ENCODE results near the gene SLC25A33. TPM values are rescaled to one million over a fixed set of nuclear protein-coding genes. Genes with fewer than 3 reads are reported as not detected.

SLC25A33 gene
- total and polyA plus RNA-seq, 2 donors = 2.8 to 3.7 TPM

DNA sequence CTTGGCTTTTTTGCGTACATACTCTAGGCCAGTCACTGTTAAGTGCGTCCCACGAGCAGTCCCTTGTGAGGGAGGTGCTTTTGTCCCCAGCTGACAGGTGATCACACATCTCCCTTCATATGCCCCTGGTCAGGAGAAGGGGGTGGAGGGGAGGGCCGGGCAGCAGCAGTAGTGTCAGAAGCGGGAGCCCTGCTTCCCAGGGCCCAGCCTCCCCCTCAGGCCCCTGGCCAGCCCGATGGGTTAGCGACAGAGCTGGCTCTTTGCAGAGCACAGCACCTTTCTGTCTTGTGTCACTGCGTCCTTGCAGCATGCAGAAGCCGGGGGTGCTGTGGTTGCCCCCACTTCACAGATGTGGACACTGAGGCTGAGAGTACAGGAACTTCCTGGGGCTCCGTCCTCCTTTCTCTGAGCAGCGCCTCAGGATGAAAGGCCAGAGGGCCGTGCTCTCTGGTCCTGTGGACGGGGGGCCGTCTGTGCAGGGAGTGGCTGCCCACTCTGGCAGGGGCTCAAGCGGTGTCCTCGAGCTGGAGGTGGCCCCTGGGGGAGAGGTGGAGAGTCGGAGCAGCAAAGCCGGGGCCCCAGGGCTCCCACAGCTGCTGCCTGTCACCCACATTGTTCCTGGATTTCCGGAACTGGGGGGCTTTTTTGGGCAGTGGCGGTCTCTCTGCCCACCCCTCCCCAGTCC is 55.3 kb downstream of the SLC25A33 start:
- no peak overlapping the region for H3K4me3 ChIP-seq (ENCODE audit: low read depth, low read length)
- DNase-seq (ENCODE audit: extremely low spot score) = no peak
- WGBS = 93% methylated on average over 20 of the region's 20 CpGs

DNA sequence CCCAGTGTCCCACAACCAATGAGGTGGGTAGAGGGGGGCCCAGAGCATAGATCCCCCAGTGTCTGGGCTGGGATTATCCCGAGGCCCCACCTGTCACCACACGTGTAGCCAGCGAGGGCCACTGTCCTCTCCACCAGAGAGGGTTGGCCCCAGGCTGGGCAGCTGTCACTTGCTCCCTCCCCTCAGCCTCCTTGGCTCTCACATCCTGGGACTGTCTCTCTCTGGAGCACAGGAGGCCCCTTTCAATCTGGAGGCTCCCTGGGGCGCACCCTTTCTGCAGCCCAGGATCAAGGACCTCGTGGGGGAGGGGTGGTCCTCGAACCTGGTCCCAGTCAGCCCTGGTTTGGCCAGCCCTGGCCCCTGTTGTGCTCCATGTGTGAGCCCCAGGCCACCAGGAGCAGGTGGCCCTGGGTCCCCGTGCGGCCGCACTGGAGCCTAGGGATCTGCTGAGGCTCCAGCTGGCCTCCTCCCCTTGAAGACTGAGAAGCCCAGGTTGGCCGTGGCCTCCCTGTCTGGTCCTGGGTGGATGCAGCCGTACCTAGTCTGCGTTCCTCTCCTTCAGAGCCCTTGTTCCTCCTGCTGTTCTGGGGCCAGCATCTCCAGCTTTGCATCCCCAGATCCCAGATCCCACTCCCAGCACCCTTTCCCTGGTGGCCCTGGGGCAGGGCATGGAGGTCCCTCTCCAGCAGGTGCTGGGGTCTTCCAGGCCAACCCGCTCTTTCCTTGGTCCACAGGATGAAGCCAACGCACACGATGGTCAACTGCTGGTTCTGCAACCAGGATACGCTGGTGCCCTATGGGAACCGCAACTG is 56.1 kb downstream of the SLC25A33 start:
- Histone ChIP-seq H3K4me1 (ENCODE audit: insufficient read depth) (no peaks in the 10 kb centered on the region), H3K27ac (ENCODE audit: low read depth) (no peak overlapping the region), H3K36me3 (ENCODE audit: insufficient read depth) (no peaks in the 10 kb centered on the region), H3K4me3 (ENCODE audit: low read depth, low read length) (no peak overlapping the region)
- 88% methylated on average over 17 of the region's 17 CpGs for WGBS
- no peak for DNase-seq (ENCODE audit: extremely low spot score)

More for the DNA sequence above, 55.3 kb downstream of the SLC25A33 start:
- Histone ChIP-seq H3K36me3 (ENCODE audit: insufficient read depth) (no peaks in the 10 kb centered on the region), H3K27ac (ENCODE audit: low read depth) (no peak overlapping the region), H3K4me1 (ENCODE audit: insufficient read depth) (no peaks in the 10 kb centered on the region)

DNA sequence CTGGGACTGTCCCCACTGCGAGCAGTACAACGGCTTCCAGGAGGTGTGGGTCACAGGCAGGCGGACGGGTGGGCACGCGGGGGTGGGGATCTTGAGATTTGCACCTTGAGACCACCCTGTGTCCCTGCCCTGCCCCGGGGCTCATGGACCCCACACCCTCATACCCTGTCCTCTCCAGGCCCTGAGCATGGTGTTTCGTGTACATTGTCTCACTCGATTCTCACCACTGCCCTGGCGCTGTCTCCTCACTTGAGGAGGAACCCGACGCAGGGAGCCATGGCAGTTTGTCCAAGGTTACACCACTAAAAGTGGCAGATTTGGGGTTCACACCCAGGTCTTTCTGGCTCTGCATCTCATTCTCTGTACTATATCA is 56.7 kb downstream of the SLC25A33 start:
- WGBS = 89% methylated on average over 12 of the region's 12 CpGs
- Histone ChIP-seq H3K4me3 (ENCODE audit: low read depth, low read length) (no peak overlapping the region), H3K36me3 (ENCODE audit: insufficient read depth) (no peaks in the 10 kb centered on the region), H3K4me1 (ENCODE audit: insufficient read depth) (no peaks in the 10 kb centered on the region), H3K27ac (ENCODE audit: low read depth) (no peak overlapping the region)
- DNase-seq (ENCODE audit: extremely low spot score) = no peak

DNA sequence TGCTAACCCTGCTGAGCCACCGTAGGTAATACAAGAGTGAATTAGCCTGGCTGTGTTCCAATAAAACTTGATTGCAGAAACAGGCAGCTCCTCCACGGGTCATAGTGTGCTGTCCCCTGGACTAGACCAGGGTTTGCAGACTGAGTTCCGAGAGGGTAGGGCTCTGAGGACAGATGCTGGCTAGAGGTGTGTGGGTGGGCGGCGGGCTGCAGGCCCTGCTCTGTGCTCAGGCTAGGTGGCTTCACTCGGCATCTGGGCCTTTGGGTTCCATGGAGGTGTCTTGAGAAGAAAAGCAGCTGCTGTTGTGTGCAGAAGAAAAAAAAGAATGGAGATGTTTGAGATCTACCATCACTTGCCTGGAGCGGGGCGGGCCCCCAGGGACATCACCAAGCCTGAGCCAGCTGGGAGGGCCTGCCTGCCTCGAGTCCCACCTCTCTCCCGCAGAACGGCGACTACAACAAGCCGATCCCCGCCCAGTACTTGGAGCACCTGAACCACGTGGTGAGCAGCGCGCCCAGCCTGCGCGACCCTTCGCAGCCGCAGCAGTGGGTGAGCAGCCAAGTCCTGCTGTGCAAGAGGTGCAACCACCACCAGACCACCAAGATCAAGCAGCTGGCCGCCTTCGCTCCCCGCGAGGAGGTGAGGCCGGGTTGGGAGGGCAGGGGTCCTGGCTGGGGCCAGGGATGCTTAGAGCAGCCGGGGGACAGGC is 57.3 kb downstream of the SLC25A33 start:
- WGBS = 68% methylated on average over 27 of the region's 27 CpGs
- Histone ChIP-seq H3K27ac (ENCODE audit: low read depth) (no peak overlapping the region), H3K4me1 (ENCODE audit: insufficient read depth) (no peaks in the 10 kb centered on the region), H3K4me3 (ENCODE audit: low read depth, low read length) (no peak overlapping the region), H3K36me3 (ENCODE audit: insufficient read depth) (no peaks in the 10 kb centered on the region)
- DNase-seq (ENCODE audit: extremely low spot score) = no peak

DNA sequence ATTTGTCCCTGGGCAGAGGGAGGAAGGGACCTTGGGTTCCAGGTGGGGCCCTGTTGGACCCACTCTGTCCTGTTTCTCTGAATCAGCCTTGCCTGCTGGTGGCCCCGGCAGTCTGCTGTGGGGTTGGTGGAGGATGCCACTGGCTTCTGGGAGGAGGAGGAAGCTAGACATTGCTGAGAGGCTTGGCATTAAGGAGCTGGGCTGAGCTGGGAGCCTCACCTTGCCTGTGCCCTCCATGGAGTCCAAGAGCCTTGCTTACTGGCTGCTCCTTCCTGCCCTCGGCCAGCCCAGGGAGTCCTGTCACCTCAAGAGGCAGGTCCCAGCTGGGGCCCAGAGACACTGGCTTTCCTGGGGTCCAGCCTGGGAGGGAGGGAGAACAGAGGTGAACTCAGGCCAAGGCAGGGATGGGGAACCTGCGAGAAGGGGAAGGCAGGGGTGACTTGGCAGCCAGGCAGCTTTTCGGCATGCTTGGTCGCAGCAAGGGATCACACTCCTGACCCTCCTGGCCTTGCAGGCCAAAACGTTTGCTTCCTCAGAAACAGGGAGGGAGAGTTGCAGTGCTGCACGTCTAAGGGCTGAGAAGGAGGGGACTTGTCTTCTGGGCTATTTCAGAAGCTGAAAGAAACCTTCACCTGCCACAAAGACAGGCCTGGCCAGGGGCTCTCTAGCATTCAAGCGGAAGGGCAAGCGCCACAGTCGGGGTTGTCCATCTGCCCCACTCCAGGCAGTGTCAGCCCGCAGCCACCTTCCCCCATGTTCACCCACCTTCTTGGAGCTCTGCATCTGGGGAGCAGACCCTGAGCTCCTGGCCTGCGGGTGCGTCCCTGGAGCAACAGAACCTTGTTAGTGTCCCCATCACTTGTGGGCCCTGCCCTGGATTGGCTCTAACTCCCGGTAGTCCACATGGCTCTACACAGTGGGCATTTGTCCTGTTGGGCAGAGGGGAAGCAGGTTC is 58.4 kb downstream of the SLC25A33 start:
- Histone ChIP-seq H3K4me1 (ENCODE audit: insufficient read depth) (no peaks in the 10 kb centered on the region), H3K4me3 (ENCODE audit: low read depth, low read length) (no peak overlapping the region), H3K27ac (ENCODE audit: low read depth) (no peak overlapping the region), H3K36me3 (ENCODE audit: insufficient read depth) (no peaks in the 10 kb centered on the region)
- DNase-seq (ENCODE audit: extremely low spot score) = no peak
- 89% methylated on average over 14 of the region's 14 CpGs for WGBS

DNA sequence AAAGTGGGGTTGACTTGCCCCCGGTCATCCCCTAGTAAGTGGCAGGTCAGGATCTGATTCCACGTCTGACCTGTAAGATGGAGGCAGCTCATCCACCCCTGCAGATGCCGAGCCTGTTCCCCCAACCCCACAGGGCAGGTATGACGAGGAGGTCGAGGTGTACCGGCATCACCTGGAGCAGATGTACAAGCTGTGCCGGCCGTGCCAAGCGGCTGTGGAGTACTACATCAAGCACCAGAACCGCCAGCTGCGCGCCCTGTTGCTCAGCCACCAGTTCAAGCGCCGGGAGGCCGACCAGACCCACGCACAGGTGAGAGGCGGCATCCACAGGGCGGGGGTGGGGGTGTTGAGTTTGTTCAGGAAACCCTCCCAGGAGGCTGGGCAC is 59.0 kb downstream of the SLC25A33 start:
- no peak overlapping the region for H3K4me3 ChIP-seq (ENCODE audit: low read depth, low read length)
- H3K27ac ChIP-seq (ENCODE audit: low read depth) = no peak overlapping the region
- no peaks in the 10 kb centered on the region for H3K4me1 ChIP-seq (ENCODE audit: insufficient read depth)
- no peak for DNase-seq (ENCODE audit: extremely low spot score)
- no peaks in the 10 kb centered on the region for H3K36me3 ChIP-seq (ENCODE audit: insufficient read depth)
- 92% methylated on average over 18 of the region's 18 CpGs for WGBS

DNA sequence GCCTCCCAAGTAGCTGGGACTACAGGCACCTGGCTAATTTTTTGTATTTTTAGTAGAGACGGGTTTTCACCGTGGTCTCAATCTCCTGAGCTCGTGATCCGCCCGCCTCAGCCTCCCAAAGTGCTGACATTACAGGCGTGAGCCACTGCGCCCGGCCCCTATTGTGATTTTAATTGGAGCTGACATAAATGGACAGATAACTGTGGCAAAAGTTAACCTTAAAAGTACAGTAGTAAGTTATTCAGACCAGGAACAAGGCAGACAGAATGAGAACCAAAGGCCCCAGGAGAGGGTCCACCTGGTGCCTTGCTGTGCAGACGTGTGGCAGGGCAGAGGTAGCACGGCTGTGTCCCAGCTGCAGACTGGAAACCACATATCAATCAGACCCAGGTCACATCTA is 60.5 kb downstream of the SLC25A33 start:
- Histone ChIP-seq H3K4me3 (ENCODE audit: low read depth, low read length) (no peak overlapping the region), H3K4me1 (ENCODE audit: insufficient read depth) (no peaks in the 10 kb centered on the region), H3K27ac (ENCODE audit: low read depth) (no peak overlapping the region), H3K36me3 (ENCODE audit: insufficient read depth) (no peaks in the 10 kb centered on the region)
- 95% methylated on average over 10 of the region's 10 CpGs for WGBS
- DNase-seq (ENCODE audit: extremely low spot score) = no peak

DNA sequence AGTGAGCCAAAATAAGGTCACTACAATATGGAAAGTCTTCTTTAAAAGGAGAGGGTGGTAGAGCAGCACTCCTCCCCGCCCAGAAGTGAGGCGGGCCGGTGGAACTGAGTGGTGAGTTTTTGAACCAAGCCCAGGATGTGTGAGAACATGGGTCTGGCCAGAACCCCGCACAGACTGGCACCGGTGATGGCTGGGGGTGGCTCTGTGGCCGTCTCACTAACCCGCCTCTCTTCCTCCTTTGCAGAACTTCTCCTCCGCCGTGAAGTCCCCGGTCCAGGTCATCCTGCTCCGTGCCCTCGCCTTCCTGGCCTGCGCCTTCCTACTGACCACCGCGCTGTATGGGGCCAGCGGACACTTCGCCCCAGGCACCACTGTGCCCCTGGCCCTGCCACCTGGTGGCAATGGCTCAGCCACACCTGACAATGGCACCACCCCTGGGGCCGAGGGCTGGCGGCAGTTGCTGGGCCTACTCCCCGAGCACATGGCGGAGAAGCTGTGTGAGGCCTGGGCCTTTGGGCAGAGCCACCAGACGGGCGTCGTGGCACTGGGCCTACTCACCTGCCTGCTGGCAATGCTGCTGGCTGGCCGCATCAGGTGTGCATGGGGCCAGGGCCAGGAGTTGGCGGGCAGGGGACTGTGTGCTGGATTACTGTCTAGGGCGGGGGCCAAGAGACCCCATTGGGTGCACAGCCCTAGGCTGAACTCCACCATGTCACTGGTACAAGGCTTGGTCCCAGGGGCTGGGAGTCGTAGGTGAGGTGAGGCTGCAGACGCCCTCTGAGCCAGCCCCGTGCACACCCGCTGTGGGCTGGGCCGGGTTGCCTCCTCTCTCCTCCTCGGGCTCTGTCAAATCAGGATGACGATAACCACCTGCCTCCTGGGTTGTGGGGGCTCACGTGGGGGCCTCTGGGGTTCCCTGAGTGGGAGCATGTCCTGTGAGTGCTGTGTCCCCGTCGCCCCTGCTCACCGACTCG is 61.9 kb downstream of the SLC25A33 start:
- Histone ChIP-seq H3K27ac (ENCODE audit: low read depth) (no peak overlapping the region), H3K4me3 (ENCODE audit: low read depth, low read length) (no peak overlapping the region), H3K36me3 (ENCODE audit: insufficient read depth) (no peaks in the 10 kb centered on the region), H3K4me1 (ENCODE audit: insufficient read depth) (no peaks in the 10 kb centered on the region)
- DNase-seq (ENCODE audit: extremely low spot score) = no peak
- 93% methylated on average over 39 of the region's 39 CpGs for WGBS

DNA sequence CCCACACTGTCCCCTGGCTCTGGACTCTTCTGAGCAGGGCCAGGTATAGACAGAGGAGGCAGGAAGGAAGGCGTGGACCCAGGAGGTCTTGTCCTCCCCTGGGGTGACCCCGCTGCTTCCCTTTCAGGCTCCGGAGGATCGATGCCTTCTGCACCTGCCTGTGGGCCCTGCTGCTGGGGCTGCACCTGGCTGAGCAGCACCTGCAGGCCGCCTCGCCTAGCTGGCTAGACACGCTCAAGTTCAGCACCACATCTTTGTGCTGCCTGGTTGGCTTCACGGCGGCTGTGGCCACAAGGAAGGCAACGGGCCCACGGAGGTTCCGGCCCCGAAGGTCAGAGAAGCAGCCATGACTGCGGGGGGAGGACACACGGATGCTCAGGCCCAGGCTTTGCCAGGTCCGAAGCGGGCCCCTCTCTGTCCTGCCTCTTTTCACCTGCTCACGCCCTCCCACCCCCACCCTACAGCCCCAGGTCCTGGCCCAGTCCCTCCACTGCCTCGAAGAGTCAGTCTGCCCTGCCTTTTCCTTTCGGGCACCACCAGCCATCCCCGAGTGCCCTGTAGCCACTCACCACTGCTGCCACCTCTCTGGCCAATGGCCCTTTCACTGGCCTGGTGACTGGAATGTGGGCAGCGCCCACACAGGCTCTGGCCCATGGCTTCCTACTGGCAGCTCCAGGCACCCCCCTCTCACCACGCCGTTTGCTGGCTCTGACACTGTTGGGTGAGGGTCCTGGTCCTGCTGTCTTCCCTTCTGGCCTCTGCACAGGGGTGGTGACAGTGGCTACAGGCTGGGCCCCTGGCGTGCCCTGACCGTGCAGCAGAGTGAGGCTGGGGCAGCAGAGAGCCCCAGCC is 62.9 kb downstream of the SLC25A33 start:
- no peak for DNase-seq (ENCODE audit: extremely low spot score)
- Histone ChIP-seq H3K36me3 (ENCODE audit: insufficient read depth) (no peaks in the 10 kb centered on the region), H3K27ac (ENCODE audit: low read depth) (no peak overlapping the region), H3K4me1 (ENCODE audit: insufficient read depth) (no peaks in the 10 kb centered on the region), H3K4me3 (ENCODE audit: low read depth, low read length) (no peak overlapping the region)
- 96% methylated on average over 26 of the region's 26 CpGs for WGBS

DNA sequence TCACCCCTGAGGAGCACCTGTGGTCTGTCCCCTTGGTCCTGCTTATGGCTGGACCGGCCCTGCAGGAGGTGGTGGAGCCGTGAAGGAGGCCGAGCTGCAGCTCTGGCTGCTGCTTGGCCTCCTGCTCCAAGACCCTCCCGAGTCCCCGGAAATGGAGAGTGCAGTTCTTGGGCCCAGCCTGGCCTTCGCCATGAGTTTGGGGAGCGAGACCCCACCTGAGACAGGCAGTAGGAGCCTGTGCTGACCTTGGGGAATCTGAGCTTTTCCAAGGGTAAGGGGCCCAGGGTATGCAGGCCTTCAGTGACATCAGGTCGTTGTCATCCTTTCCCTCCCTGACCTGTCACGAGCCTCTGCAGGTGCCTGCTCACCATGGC is 63.5 kb downstream of the SLC25A33 start:
- Histone ChIP-seq H3K36me3 (ENCODE audit: insufficient read depth) (no peaks in the 10 kb centered on the region), H3K4me3 (ENCODE audit: low read depth, low read length) (no peak overlapping the region), H3K4me1 (ENCODE audit: insufficient read depth) (no peaks in the 10 kb centered on the region), H3K27ac (ENCODE audit: low read depth) (no peak overlapping the region)
- 94% methylated on average over 9 of the region's 9 CpGs for WGBS
- DNase-seq (ENCODE audit: extremely low spot score) = no peak

DNA sequence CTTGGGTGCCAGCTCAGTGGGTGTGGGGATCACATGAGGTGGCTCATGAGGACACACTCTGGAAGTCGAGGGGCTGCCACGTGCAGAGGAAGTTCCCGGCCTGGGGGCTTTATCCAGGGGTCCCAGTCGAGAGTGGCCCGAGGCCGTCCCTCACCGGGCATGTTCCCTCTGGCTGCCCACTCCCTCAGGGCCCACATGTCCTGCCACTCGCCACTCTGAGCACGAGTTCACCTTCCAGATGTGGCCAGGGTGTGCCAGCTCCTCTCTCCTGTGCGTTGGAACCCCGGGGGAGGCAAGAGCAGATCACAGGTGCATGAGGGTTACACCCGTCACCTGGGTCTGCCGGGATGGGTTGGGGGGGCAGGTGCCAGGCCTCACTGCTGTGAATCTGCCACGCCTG is 64.0 kb downstream of the SLC25A33 start:
- Histone ChIP-seq H3K36me3 (ENCODE audit: insufficient read depth) (no peaks in the 10 kb centered on the region), H3K27ac (ENCODE audit: low read depth) (no peak overlapping the region), H3K4me3 (ENCODE audit: low read depth, low read length) (no peak overlapping the region), H3K4me1 (ENCODE audit: insufficient read depth) (no peaks in the 10 kb centered on the region)
- WGBS = 92% methylated on average over 14 of the region's 14 CpGs
- no peak for DNase-seq (ENCODE audit: extremely low spot score)
